Smooth muscle cell (in vitro differentiated cells): Measurements from ENCODE around the gene NR2F1. TPM values are rescaled to one million over a fixed set of nuclear protein-coding genes. Genes with fewer than 3 reads are reported as not detected.

Experiments
- DNase-seq: peaks from one replicate; lab custom pipeline; 2025; ENCODE audit not compliant: unreplicated experiment; lab: John Stamatoyannopoulos, UW
- H2AFZ ChIP-seq: fragments of 200-600 bp; sonication (generic); 2 replicates; pipeline ENCODE4 v1.6.0; 2016; ENCODE audit warnings: antibody characterized with exemption, low read depth, mild to moderate bottlenecking
- H3F3A ChIP-seq: fragments of 200-600 bp; sonication (generic); 2 replicates; pipeline ENCODE4 v1.6.0; 2017; ENCODE audit warnings: antibody characterized with exemption, low read depth
- H3K27ac ChIP-seq: fragments of 200-600 bp; sonication (generic); 2 replicates; pipeline ENCODE4 v1.5.1; 2016; ENCODE audit warnings: low read depth, mild to moderate bottlenecking
- H3K27me3 ChIP-seq: fragments of 200-600 bp; sonication (generic); 2 replicates; pipeline ENCODE4 v1.6.1; 2016; ENCODE audit warnings: low read depth, mild to moderate bottlenecking
- H3K36me3 ChIP-seq: fragments of 200-600 bp; sonication (generic); 2 replicates; pipeline ENCODE4 v1.5.1; 2016; ENCODE audit warnings: low read depth
- H3K4me1 ChIP-seq: fragments of 200-600 bp; sonication (generic); 2 replicates; pipeline ENCODE4 v1.5.1; 2016; ENCODE audit warnings: low read depth
- H3K4me2 ChIP-seq: fragments of 200-600 bp; sonication (generic); 2 replicates; pipeline ENCODE4 v1.6.0; 2016; ENCODE audit warnings: mild to moderate bottlenecking
- H3K4me3 ChIP-seq: fragments of 200-600 bp; sonication (generic); 2 replicates; pipeline ENCODE4 v1.5.1; 2016; ENCODE audit warnings: mild to moderate bottlenecking
- H3K79me2 ChIP-seq: fragments of 200-600 bp; sonication (generic); 2 replicates; pipeline ENCODE4 v1.6.0; 2016; ENCODE audit warnings: low read depth, mild to moderate bottlenecking
- H3K9ac ChIP-seq: fragments of 200-600 bp; sonication (generic); 2 replicates; pipeline ENCODE4 v1.6.0; 2016; ENCODE audit warnings: low read depth
- H3K9me3 ChIP-seq: fragments of 200-600 bp; sonication (generic); replicated peaks from 2 replicates; pipeline ENCODE4 v1.5.1; 2016; ENCODE audit warnings: low read depth
- H4K20me1 ChIP-seq: fragments of 200-600 bp; sonication (generic); 2 replicates; pipeline ENCODE4 v1.6.0; 2016; ENCODE audit warnings: low read depth
- CTCF ChIP-seq: fragments of 200-600 bp; sonication (generic); IDR thresholded peaks from 2 replicates; pipeline ENCODE4 v1.5.1; 2017; ENCODE audit warnings: borderline replicate concordance, mild to moderate bottlenecking, antibody characterized with exemption; ENCODE audit not compliant: insufficient read depth, poor library complexity, severe bottlenecking
- WGBS: methylation state at CpG from one replicate; pipeline ENCODE4 v1.1.7; 2016; ENCODE audit warnings: low lambda C conversion rate; 5-methylcytosine and 5-hydroxymethylcytosine counted together
- polyA plus RNA-seq: library from polyadenylated mRNA; unstranded; fragments of >200 nt; fragmentation: Nextera tagmentation; extraction: Ambion mirVana; gene quantifications from 2 replicates; pipeline ENCODE4 v1.2.1, GENCODE V29; 2016
- total RNA-seq: library from RNA; depleted of rRNA; stranded (reverse); fragments of >200 nt; gene quantifications from 2 replicates; pipeline ENCODE4 v1.2.3, GENCODE V29; 2014

Gene NR2F1
- total and polyA plus RNA-seq, 2 experiments from 2014 or later, result 6.0 to 8.2 TPM

- H3K27me3 ChIP-seq, result peaks cover 100% of the 10 kb centered on the region
- H3K79me2 ChIP-seq, result no peaks in the 10 kb centered on the region
- H3K4me3 ChIP-seq, result no peak overlapping the region
- H3K36me3 ChIP-seq, result peaks cover 5% of the 10 kb centered on the region
- H3F3A ChIP-seq, result no peaks in the 10 kb centered on the region
- no peak for TF ChIP-seq CTCF
- WGBS, result 4% methylated on average over 35 of the region's 40 CpGs
- no peak for DNase-seq
- no peak overlapping the region for H2AFZ ChIP-seq
- H3K27ac ChIP-seq, result no peak overlapping the region
- H3K9me3 ChIP-seq, result no peaks in the 10 kb centered on the region
- no peak overlapping the region for H3K4me2 ChIP-seq
- no peak overlapping the region for H3K9ac ChIP-seq
- H4K20me1 ChIP-seq, result peaks cover 30% of the 10 kb centered on the region
- peaks cover 33% of the 10 kb centered on the region for H3K4me1 ChIP-seq
Observed at GRCh38 chr5:93596676-93597490, 13.9 kb downstream of the NR2F1 start.

- 11% methylated on average over 27 of the region's 28 CpGs for WGBS
- DNase-seq, result no peak
Observed at GRCh38 chr5:93598091-93599000, 15.3 kb downstream of the NR2F1 start.

GRCh38 chr5:93599001-93599379 lies 16.0 kb downstream of the NR2F1 start:
- H3K36me3 ChIP-seq, result peaks cover 3% of the 10 kb centered on the region
- peaks cover 35% of the 10 kb centered on the region for H3K4me1 ChIP-seq
- H3K9ac ChIP-seq, result no peak overlapping the region
- peaks cover 100% of the 10 kb centered on the region for H3K27me3 ChIP-seq
- H3K9me3 ChIP-seq, result no peaks in the 10 kb centered on the region
- DNase-seq, result no peak
- TF ChIP-seq CTCF, result no peak
- H3K4me3 ChIP-seq, result no peak overlapping the region
- H3K27ac ChIP-seq, result no peak overlapping the region
- WGBS, result 14% methylated on average over 5 of the region's 5 CpGs
- no peaks in the 10 kb centered on the region for H3F3A ChIP-seq
- peak overlapping the region; percentile 21 for H3K4me2 ChIP-seq
- H4K20me1 ChIP-seq, result peaks cover 10% of the 10 kb centered on the region
- no peaks in the 10 kb centered on the region for H3K79me2 ChIP-seq
- no peak overlapping the region for H2AFZ ChIP-seq

More at GRCh38 chr5:93598091-93599000, 15.3 kb downstream of the NR2F1 start:
- Histone ChIP-seq H3K79me2 (no peaks in the 10 kb centered on the region), H2AFZ (no peak overlapping the region), H3K27ac (no peak overlapping the region), H3K27me3 (peaks cover 100% of the 10 kb centered on the region), H3K4me2 (no peak overlapping the region), H3K4me1 (peaks cover 33% of the 10 kb centered on the region), H3F3A (no peaks in the 10 kb centered on the region), H3K36me3 (peaks cover 5% of the 10 kb centered on the region), H3K4me3 (no peak overlapping the region), H3K9me3 (no peaks in the 10 kb centered on the region), H3K9ac (no peak overlapping the region), H4K20me1 (peaks cover 16% of the 10 kb centered on the region)
- no peak for TF ChIP-seq CTCF
